Pancreas (tissue), 10 donors: ENCODE data around the gene KCNH1. TPM values are rescaled to one million over a fixed set of nuclear protein-coding genes. Genes with fewer than 3 reads are reported as not detected.

Experiments
- ATAC-seq, 4 donors: fragments of 200-7000 bp; cut with Tn5 transposase; one replicate each; pipeline versions ENCODE4 v1.8.0 to v1.9.1; 2020; ENCODE audit warnings: mild to moderate bottlenecking in 4 of 4, moderate library complexity in 4 of 4
- DNase-seq, 6 donors: peaks; one replicate each; pipeline ENCODE4 v3.0.0-alpha.2; 2020
- FAIRE-seq: peaks from 2 replicates; lab custom pipeline; 2012; peaks lifted over from hg19 to GRCh38; lab: Jason Lieb, UNC
- H3K27ac ChIP-seq, 4 donors: fragments of 200-600 bp; sonication (generic); 1 replicate in 3 of 4; 2 replicates in 1 of 4; pipeline versions ENCODE4 v1.5.0 to v1.8.0; 2020
- H3K27me3 ChIP-seq, 4 donors: fragments of 200-600 bp; one replicate each; pipeline ENCODE4 v1.8.0; 2021
- H3K36me3 ChIP-seq, 3 donors: fragments of 200-600 bp; sonication (generic) in 1 of 3; one replicate each; pipeline versions ENCODE4 v1.5.0 to v1.8.0; 2020 to 2021
- H3K4me1 ChIP-seq, 3 donors: fragments of 200-600 bp; one replicate each; pipeline ENCODE4 v1.8.0; 2021
- H3K4me3 ChIP-seq, 4 donors: fragments of 200-600 bp; sonication (generic) in 2 of 4; one replicate each; pipeline versions ENCODE4 v1.5.0 to v1.8.0; 2020 to 2021
- H3K9me3 ChIP-seq, 4 donors: fragments of 200-600 bp; one replicate each; pipeline ENCODE4 v1.8.0; 2021
- CTCF ChIP-seq, 4 donors: fragments of 200-600 bp; sonication (generic) in 3 of 4; IDR thresholded peaks; one replicate each; pipeline versions ENCODE4 v1.5.0 to v1.8.0; 2021; ENCODE audit warnings: antibody characterized with exemption in 4 of 4
- WGBS, 2 donors: extraction: QIAGEN DNeasy Blood & Tissue Kit; methylation state at CpG; one replicate each; pipeline ENCODE4 v1.1.7; 2013; 5-methylcytosine and 5-hydroxymethylcytosine counted together
- intact Hi-C, 3 donors: fragments of 100-400 bp; cut with DNase I; formaldehyde crosslinking; loops; one replicate each; pipeline versions ENCODE4 v1.11.1 to v1.14.2; 2022
- polyA plus RNA-seq, 2 donors: library from polyadenylated mRNA; stranded (reverse); fragments of 200-250 nt; gene quantifications; one replicate each; pipeline ENCODE4 v1.2.3, GENCODE V29; 2013
- total RNA-seq, 6 donors: library from RNA; stranded (reverse); fragmentation: NEBNext Ultra II Directional in 4 of 6; extraction: Animal tissue kit (Norgen Biotek cat#: 25700) in 4 of 6; gene quantifications; one replicate each; pipeline versions ENCODE4 v1.2.1 to v1.2.4, GENCODE V29; 2021 to 2023
- donor health status: healthy with polysubstance abuse.
- donor health status: DM: no; HTN: no; CAD: no; lungs with moderate emphysema.
- donor health status: DM: no; HTN: no; CAD: no.
- donor health status: control.
- donor health status: control.
- donor health status: Bipolar disorder and iron deficiency.
- donor health status: DM: yes; HTN: yes; CAD: no.
- donor health status: DM: no; HTN: no; CAD: no.
- donor health status: DM: no; HTN: no; CAD: no.
- donor health status: DM: yes; HTN: yes; CAD: no.

Gene KCNH1
- total and polyA plus RNA-seq, 8 donors = 0.24 to 0.61 (median 0.36) TPM

DNA sequence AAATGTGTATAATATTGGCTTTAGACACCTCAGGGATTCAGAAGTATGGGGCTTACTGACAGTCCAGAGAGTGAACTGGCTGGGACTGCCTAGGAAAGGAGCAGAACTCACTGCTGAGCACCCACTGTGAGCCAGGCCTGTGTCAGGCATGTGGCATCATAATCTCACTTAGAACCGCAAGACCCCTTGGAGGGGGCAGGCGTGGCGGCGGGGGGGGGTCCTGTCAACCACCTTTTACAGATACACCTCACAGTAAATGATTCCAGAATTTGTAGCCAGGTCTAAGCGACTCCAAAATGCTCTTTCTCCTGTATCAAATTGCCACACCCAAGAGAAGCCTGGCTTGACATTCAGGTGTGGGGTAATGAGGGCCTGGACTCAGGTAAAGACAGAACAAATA is 235.5 kb downstream of the KCNH1 start:
- ATAC-seq (no peak), DNase-seq (no peak), FAIRE-seq (no peak)
- TF ChIP-seq CTCF (IDR thresholded peaks at IDR 0.05) = no peak
- Histone ChIP-seq H3K27ac (no peak overlapping the region), H3K4me1 (peaks cover 0 to 4% (median 0%) of the 10 kb centered on the region in 3 donors), H3K27me3 (no peaks in the 10 kb centered on the region), H3K9me3 (no peaks in the 10 kb centered on the region), H3K4me3 (no peak overlapping the region), H3K36me3 (no peaks in the 10 kb centered on the region)
- 88 to 92% methylated on average over 5 of the region's 5 CpGs for WGBS, 2 donors
- intact Hi-C loops = no loop called here

GRCh38 chr1:210883821-210884220 is 250.1 kb downstream of the KCNH1 start:
- WGBS, 2 donors = 63% methylated on average over 2 of the region's 2 CpGs
- Histone ChIP-seq H3K9me3 (no peaks in the 10 kb centered on the region), H3K4me1 (no peaks in the 10 kb centered on the region), H3K36me3 (no peaks in the 10 kb centered on the region), H3K27ac (no peak overlapping the region), H3K27me3 (no peaks in the 10 kb centered on the region), H3K4me3 (no peak overlapping the region)
- ATAC-seq (no peak), FAIRE-seq (no peak), DNase-seq (no peak)
- intact Hi-C loops = no loop called here
- no peak for TF ChIP-seq CTCF (IDR thresholded peaks at IDR 0.05)

DNA sequence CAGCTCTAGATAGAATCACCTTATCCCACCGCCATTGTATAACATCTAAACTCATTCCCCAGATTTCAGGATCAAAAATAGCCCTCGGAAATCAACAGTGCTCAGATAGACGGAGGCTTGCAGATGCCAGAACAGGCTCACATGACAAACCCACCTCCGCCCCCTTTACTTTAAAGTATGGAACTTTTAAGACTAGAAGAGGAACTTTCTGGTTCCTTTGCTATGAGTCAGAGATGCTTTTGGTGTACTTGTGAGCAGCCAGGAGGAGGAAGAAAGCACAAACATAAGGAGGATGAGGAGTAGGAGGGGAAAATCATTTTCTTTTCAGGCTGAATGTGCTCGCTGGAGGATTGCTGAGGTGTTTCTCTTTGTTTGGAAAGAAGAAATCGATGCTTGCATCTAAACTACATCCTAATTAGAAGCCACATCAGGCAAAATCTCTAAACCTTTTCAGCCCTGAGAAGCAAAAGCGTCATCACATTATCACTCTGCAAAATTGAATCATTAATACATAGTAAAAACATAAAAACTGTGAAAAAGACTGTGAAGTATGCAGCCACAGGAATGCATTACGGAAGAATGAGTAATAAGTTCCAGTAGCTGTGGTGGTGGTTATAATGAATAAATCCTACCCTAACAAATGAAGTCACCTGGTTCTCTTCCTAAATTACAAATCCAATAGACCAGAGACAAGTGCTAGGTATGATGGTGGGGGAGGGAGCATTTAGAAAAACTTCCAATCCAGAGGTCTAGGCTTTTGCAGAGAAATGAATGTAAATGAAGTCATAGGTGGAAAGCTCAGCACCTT is 251.3 kb downstream of the KCNH1 start:
- no peak for FAIRE-seq
- WGBS, 2 donors = 57 to 65% methylated on average over 8 of the region's 8 CpGs
- intact Hi-C loops = no loop called here
- H3K9me3 ChIP-seq = no peaks in the 10 kb centered on the region
- no peak for ATAC-seq
- no peaks in the 10 kb centered on the region for H3K36me3 ChIP-seq
- H3K4me3 ChIP-seq = no peak overlapping the region
- no peaks in the 10 kb centered on the region for H3K4me1 ChIP-seq
- TF ChIP-seq CTCF (IDR thresholded peaks at IDR 0.05) = no peak
- H3K27ac ChIP-seq = no peak overlapping the region
- DNase-seq = no peak
- no peaks in the 10 kb centered on the region for H3K27me3 ChIP-seq

- no peak for TF ChIP-seq CTCF (IDR thresholded peaks at IDR 0.05)
- no peaks in the 10 kb centered on the region for H3K4me1 ChIP-seq
- H3K4me3 ChIP-seq = no peak overlapping the region
- no peaks in the 10 kb centered on the region for H3K36me3 ChIP-seq
- DNase-seq (no peak), FAIRE-seq (no peak), ATAC-seq (no peak)
- H3K27ac ChIP-seq = no peak overlapping the region
- intact Hi-C loops = no loop called here
- no peaks in the 10 kb centered on the region for H3K9me3 ChIP-seq
- H3K27me3 ChIP-seq = no peaks in the 10 kb centered on the region
Measured at GRCh38 chr1:210878564-210878963, 255.4 kb downstream of the KCNH1 start.

DNA sequence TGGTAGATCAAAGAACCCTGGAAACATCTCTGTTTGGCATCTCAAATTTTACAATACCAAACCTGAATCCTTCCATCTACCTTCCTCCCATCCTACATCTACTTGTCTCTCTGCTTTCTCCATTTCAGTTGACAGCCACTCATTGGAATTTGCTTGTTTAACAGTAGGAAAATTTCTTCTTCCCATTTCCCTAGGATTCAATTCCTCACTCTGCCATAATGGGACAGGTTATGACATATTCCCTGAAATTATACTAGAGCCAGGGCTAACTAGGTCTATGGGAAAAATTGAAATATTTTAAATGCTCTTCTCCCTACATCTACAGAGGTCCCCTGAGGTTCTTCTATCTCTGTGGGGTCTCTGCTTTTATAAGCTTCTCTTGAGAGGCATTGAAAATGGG is 257.7 kb downstream of the KCNH1 start:
- Histone ChIP-seq H3K27ac (no peak overlapping the region), H3K9me3 (no peaks in the 10 kb centered on the region), H3K27me3 (no peaks in the 10 kb centered on the region), H3K36me3 (no peaks in the 10 kb centered on the region), H3K4me1 (no peaks in the 10 kb centered on the region), H3K4me3 (no peak overlapping the region)
- no peak for FAIRE-seq
- no peak for DNase-seq
- TF ChIP-seq CTCF (IDR thresholded peaks at IDR 0.05) = no peak
- ATAC-seq = no peak
- intact Hi-C loops = no loop called here
